ENCODE data around the gene SLC66A1. TPM values are rescaled to one million over a fixed set of nuclear protein-coding genes. Genes with fewer than 3 reads are reported as not detected.

Gene SLC66A1
- total and polyA plus RNA-seq, 9 of the 15 experiments (the other 6 are each of a cell fraction or from before 2014, with no cell fraction given): 1.2 to 40.8 (median 18.6) TPM

- Histone ChIP-seq H4K20me1 (replicated peaks; ENCODE audit: control insufficient read depth, insufficient read depth, low read length) (peaks cover 14% of the 10 kb centered on the region; the same call in 1 of the 2 replicates), H3K4me3 (no peak overlapping the region), H3K36me3 (ENCODE audit: control insufficient read depth, insufficient read depth, low read length) (peaks cover 49% of the 10 kb centered on the region; the same call in 2 of the 3 replicates), H3K9me3 (replicated peaks; ENCODE audit: control insufficient read depth, insufficient read depth, low read depth, low read length) (no peaks in the 10 kb centered on the region), H3K9me1 (ENCODE audit: control insufficient read depth, insufficient read depth, low read length) (peaks cover 11% of the 10 kb centered on the region), H2AFZ (ENCODE audit: low read depth, low read length) (no peak overlapping the region), H3K9ac (ENCODE audit: insufficient read depth in 1 of 2, low read depth in 2 of 2, low read length in 2 of 2) (peak overlapping the region in 1 of 2 experiments; percentile 31; a peak in 2 of 4 replicates), H3K27ac (ENCODE audit: extremely low read depth, low read depth, low read length) (peak overlapping the region; percentile 6; the same call in 1 of the 3 replicates), H3K4me2 (ENCODE audit: insufficient read depth, low read length) (peak overlapping the region; percentile 54), H3K4me1 (replicated peaks in 1 of 2; ENCODE audit: control insufficient read depth in 2 of 2, insufficient read depth in 2 of 2, low read length in 2 of 2) (peaks cover 4 to 52% of the 10 kb centered on the region in 2 experiments; a peak in 4 of 5 replicates), H3K79me2 (ENCODE audit: control insufficient read depth, insufficient read depth, low read length) (no peaks in the 10 kb centered on the region), H3K27me3 (ENCODE audit: control insufficient read depth in 2 of 2, insufficient read depth in 2 of 2, low read length in 2 of 2) (no peaks in the 10 kb centered on the region)
- BruUV-seq (replicated peaks): no TSS peak
- ChIA-PET POLR2A (interaction anchor here (0.7 to 0.9 kb wide), 3 partner anchors 10 to 45 kb away, joined by 3 to 4 read pairs (median 3); no protein-coding TSS in a partner anchor), CTCF (ENCODE audit: low intra/inter-chr PET ratio) (interaction anchor here (0.9 to 2.5 kb wide), 3 partner anchors 241 to 319 kb away, joined by 3 to 10 read pairs (median 5); no protein-coding TSS in a partner anchor)
- DNase-seq (ENCODE audit: extremely low read depth in 1 of 4, low spot score in 3 of 4): peak; percentile 90 to 92 (median 91)
- WGBS (ENCODE audit: insufficient coverage, low coverage, missing lambda C conversion rate): 38% methylated on average over 25 of the region's 25 CpGs
- peak; percentile 88 for ATAC-seq
- peak; percentile 98 for FAIRE-seq
- in situ Hi-C loops (cut with MboI) (loop anchor here (5.0 kb wide), 1 partner anchor 311 kb away; no protein-coding TSS in a partner anchor), intact Hi-C loops (cut with micrococcal nuclease) (loop anchor here (5.0 kb wide), 1 partner anchor 241 kb away; no protein-coding TSS in a partner anchor)
- TF ChIP-seq ATF6 (CRISPR knock-in tag; IDR thresholded peaks at IDR 0.05): no peak
- no peak for TF ChIP-seq ARID1B (IDR thresholded peaks at IDR 0.05)
- TF ChIP-seq RAD21 (CRISPR knock-in tag; conservative IDR thresholded peaks at IDR 0.05 in 1 of 2, IDR thresholded peaks at IDR 0.05 in 1 of 2): peak; percentile 42 to 72
- TF ChIP-seq POLR2G (IDR thresholded peaks at IDR 0.05; ENCODE audit: low read depth, low read length): peak; percentile 47; the same call in 1 of the 2 replicates
- no peak for TF ChIP-seq CHD4 (IDR thresholded peaks at IDR 0.05; ENCODE audit: insufficient read depth, insufficient replicate concordance, low read depth, low read length, poor library complexity, severe bottlenecking)
- no peak for TF ChIP-seq C11orf30 (IDR thresholded peaks at IDR 0.05; ENCODE audit: low read depth)
- peak in 1 of 2 experiments; percentile 75; a peak in 2 of 4 replicates for TF ChIP-seq RCOR1 (IDR thresholded peaks at IDR 0.05; ENCODE audit: borderline replicate concordance in 1 of 2, low read depth in 2 of 2, low read length in 2 of 2)
- TF ChIP-seq DIDO1 (tag; IDR thresholded peaks at IDR 0.05; ENCODE audit: low read depth): no peak
- TF ChIP-seq, protein P1, sequence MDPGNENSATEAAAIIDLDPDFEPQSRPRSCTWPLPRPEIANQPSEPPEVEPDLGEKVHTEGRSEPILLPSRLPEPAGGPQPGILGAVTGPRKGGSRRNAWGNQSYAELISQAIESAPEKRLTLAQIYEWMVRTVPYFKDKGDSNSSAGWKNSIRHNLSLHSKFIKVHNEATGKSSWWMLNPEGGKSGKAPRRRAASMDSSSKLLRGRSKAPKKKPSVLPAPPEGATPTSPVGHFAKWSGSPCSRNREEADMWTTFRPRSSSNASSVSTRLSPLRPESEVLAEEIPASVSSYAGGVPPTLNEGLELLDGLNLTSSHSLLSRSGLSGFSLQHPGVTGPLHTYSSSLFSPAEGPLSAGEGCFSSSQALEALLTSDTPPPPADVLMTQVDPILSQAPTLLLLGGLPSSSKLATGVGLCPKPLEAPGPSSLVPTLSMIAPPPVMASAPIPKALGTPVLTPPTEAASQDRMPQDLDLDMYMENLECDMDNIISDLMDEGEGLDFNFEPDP (CRISPR knock-in tag; IDR thresholded peaks at IDR 0.05): no peak
- no peak for TF ChIP-seq CEBPB (tag; IDR thresholded peaks at IDR 0.05)
- TF ChIP-seq ZNF165 (CRISPR knock-in tag; IDR thresholded peaks at IDR 0.05; ENCODE audit: borderline replicate concordance): no peak
- no peak for TF ChIP-seq HNRNPLL (IDR thresholded peaks at IDR 0.05; ENCODE audit: low read depth, low read length, poor library complexity, severe bottlenecking)
- no peak; a peak in 1 of 4 replicates for TF ChIP-seq ARNT (IDR thresholded peaks at IDR 0.05)
- no peak for TF ChIP-seq SP1 (CRISPR knock-in tag; IDR thresholded peaks at IDR 0.05)
- TF ChIP-seq ESRRB (CRISPR knock-in tag; IDR thresholded peaks at IDR 0.05; ENCODE audit: borderline replicate concordance): no peak
- TF ChIP-seq SP2 (IDR thresholded peaks at IDR 0.05; ENCODE audit: extremely low read depth, low read depth, low read length, poor library complexity, severe bottlenecking): no peak
Observed at GRCh38 chr1:19341201-19342061, 29.3 kb downstream of the SLC66A1 start.

Data from K562 (cell line).